ENCODE measurements around the gene AP4S1. TPM values are rescaled to one million over a fixed set of nuclear protein-coding genes. Genes with fewer than 3 reads are reported as not detected.

Gene AP4S1
- total RNA-seq, 4 donors from 2014 or later: 7.2 to 36.1 (median 16.3) TPM

- TF ChIP-seq, protein P1, sequence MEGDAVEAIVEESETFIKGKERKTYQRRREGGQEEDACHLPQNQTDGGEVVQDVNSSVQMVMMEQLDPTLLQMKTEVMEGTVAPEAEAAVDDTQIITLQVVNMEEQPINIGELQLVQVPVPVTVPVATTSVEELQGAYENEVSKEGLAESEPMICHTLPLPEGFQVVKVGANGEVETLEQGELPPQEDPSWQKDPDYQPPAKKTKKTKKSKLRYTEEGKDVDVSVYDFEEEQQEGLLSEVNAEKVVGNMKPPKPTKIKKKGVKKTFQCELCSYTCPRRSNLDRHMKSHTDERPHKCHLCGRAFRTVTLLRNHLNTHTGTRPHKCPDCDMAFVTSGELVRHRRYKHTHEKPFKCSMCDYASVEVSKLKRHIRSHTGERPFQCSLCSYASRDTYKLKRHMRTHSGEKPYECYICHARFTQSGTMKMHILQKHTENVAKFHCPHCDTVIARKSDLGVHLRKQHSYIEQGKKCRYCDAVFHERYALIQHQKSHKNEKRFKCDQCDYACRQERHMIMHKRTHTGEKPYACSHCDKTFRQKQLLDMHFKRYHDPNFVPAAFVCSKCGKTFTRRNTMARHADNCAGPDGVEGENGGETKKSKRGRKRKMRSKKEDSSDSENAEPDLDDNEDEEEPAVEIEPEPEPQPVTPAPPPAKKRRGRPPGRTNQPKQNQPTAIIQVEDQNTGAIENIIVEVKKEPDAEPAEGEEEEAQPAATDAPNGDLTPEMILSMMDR (IDR thresholded peaks at IDR 0.05): no peak
- TF ChIP-seq POLR2A (IDR thresholded peaks at IDR 0.05): no peak
- no peak for TF ChIP-seq EP300 (IDR thresholded peaks at IDR 0.05)
- H3K4me3 ChIP-seq: no peak overlapping the region
- no peak overlapping the region for H3K27ac ChIP-seq
- H3K36me3 ChIP-seq: peaks cover 4 to 83% (median 47%) of the 10 kb centered on the region in 3 donors
- no peaks in the 10 kb centered on the region for H3K27me3 ChIP-seq
- WGBS, 2 donors: 73 to 86% methylated on average over 7 to 8 of the region's 8 CpGs
- no peak for DNase-seq (ENCODE audit: low spot score in 2 of 2)
- no peaks in the 10 kb centered on the region for H3K4me1 ChIP-seq
- H3K9me3 ChIP-seq: no peaks in the 10 kb centered on the region
These were observed 96.7 kb downstream of the AP4S1 start for GRCh38 chr14:31122098-31122611.

DNA sequence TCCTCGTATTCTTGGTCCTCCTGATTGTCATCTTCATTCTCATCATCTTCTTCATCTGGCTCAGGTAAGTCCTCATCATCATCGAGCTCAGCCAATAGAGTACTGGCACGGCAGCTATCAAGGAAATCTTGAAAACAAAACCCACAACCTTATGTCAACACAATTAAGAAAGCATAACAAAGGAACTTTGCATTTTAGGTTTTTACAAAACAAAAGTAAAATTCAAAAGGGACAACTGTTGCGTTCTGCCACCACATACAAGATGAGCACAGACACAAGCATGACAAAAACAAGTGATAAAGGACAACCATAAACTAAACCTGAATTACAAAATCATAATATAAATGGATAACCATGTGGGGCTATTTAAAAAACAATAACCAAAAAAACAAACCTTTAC lies 97.5 kb downstream of the AP4S1 start:
- no peak overlapping the region for H3K4me3 ChIP-seq
- H3K36me3 ChIP-seq: peaks cover 4 to 82% (median 41%) of the 10 kb centered on the region in 3 donors
- WGBS, 2 donors: 87% methylated on average over 4 of the region's 4 CpGs
- no peak overlapping the region for H3K27ac ChIP-seq
- no peaks in the 10 kb centered on the region for H3K4me1 ChIP-seq
- H3K27me3 ChIP-seq: no peaks in the 10 kb centered on the region
- TF ChIP-seq POLR2A (IDR thresholded peaks at IDR 0.05) (no peak), EP300 (IDR thresholded peaks at IDR 0.05) (no peak)
- TF ChIP-seq, protein P1 (IDR thresholded peaks at IDR 0.05): no peak
- H3K9me3 ChIP-seq: no peaks in the 10 kb centered on the region
- no peak for DNase-seq (ENCODE audit: low spot score in 2 of 2)

DNA sequence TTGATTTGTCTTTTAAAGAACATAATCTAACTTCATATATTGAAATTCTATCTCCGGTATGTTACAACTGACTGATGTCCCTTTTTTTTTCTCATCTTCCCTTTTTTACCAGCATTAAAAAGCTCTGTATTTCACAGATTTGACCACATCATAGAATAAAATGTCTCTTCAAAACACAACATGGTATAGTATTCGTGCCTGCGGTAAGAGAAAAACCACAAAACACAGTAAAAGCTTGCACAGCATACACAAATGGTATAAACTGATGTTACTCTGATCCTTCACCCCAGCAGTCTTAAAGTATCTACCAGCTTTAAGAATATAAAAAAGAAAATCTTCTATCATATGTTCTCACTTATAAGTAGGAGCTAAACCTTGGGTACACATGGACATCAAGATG lies 98.7 kb downstream of the AP4S1 start:
- TF ChIP-seq, protein P1 (IDR thresholded peaks at IDR 0.05): no peak
- TF ChIP-seq POLR2A (IDR thresholded peaks at IDR 0.05) (no peak), EP300 (IDR thresholded peaks at IDR 0.05) (no peak)
- DNase-seq (ENCODE audit: low spot score in 2 of 2): no peak
- H3K36me3 ChIP-seq: peaks cover 4 to 81% (median 37%) of the 10 kb centered on the region in 3 donors
- 97% methylated on average over 3 of the region's 3 CpGs for WGBS, 2 donors
- H3K9me3 ChIP-seq: no peaks in the 10 kb centered on the region
- no peak overlapping the region for H3K27ac ChIP-seq
- no peaks in the 10 kb centered on the region for H3K27me3 ChIP-seq
- H3K4me3 ChIP-seq: no peak overlapping the region
- no peaks in the 10 kb centered on the region for H3K4me1 ChIP-seq

GRCh38 chr14:31125231-31125630 lies 99.8 kb downstream of the AP4S1 start:
- H3K27me3 ChIP-seq: no peaks in the 10 kb centered on the region
- DNase-seq (ENCODE audit: low spot score in 2 of 2): no peak
- H3K27ac ChIP-seq: no peak overlapping the region
- peaks cover 4 to 76% (median 44%) of the 10 kb centered on the region in 3 donors for H3K36me3 ChIP-seq
- no peak for TF ChIP-seq EP300 (IDR thresholded peaks at IDR 0.05)
- no peak for TF ChIP-seq POLR2A (IDR thresholded peaks at IDR 0.05)
- TF ChIP-seq, protein P1 (IDR thresholded peaks at IDR 0.05): no peak
- H3K4me3 ChIP-seq: no peak overlapping the region
- no peaks in the 10 kb centered on the region for H3K9me3 ChIP-seq
- no peaks in the 10 kb centered on the region for H3K4me1 ChIP-seq
- 90 to 91% methylated on average over 6 of the region's 6 CpGs for WGBS, 2 donors

- Histone ChIP-seq H3K27ac (no peak overlapping the region), H3K36me3 (peaks cover 4 to 61% (median 32%) of the 10 kb centered on the region in 3 donors), H3K4me1 (no peaks in the 10 kb centered on the region), H3K9me3 (no peaks in the 10 kb centered on the region), H3K27me3 (no peaks in the 10 kb centered on the region), H3K4me3 (no peak overlapping the region)
- 93 to 98% methylated on average over 7 of the region's 7 CpGs for WGBS, 2 donors
- DNase-seq (ENCODE audit: low spot score in 2 of 2): no peak
- TF ChIP-seq POLR2A (IDR thresholded peaks at IDR 0.05): no peak
- TF ChIP-seq, protein P1 (IDR thresholded peaks at IDR 0.05): no peak
- TF ChIP-seq EP300 (IDR thresholded peaks at IDR 0.05): no peak
These were observed 101.2 kb downstream of the AP4S1 start for GRCh38 chr14:31126680-31127079.
